Liver (tissue), 3 donors: ENCODE results near the gene DSCAML1.

Experiments
- CTCF ChIP-seq: fragments of 150-350 bp; IDR thresholded peaks from 2 replicates; pipeline ENCODE4 v1.5.1; 2017; ENCODE audit warnings: improper control_type of control experiment, low read depth, low read length; ENCODE audit not compliant: missing input control
- EGR1 ChIP-seq, 2 donors: IDR thresholded peaks; 2 replicates each; pipeline ENCODE4 v1.6.1; 2016 to 2018; ENCODE audit warnings: antibody characterized with exemption in 2 of 2, low read depth in 2 of 2
- FOXA1 ChIP-seq: IDR thresholded peaks from 2 replicates; pipeline ENCODE4 v1.6.1; 2016; ENCODE audit warnings: antibody characterized with exemption
- JUND ChIP-seq, 2 donors: IDR thresholded peaks; 2 replicates each; pipeline ENCODE4 v1.6.1; 2016; ENCODE audit warnings: antibody characterized with exemption in 2 of 2
- NR2F2 ChIP-seq: IDR thresholded peaks from 2 replicates; pipeline ENCODE4 v1.6.1; 2016; ENCODE audit warnings: antibody characterized with exemption
- RAD21 ChIP-seq, 2 donors: IDR thresholded peaks; 2 replicates each; pipeline ENCODE4 v1.6.1; 2016; ENCODE audit warnings: antibody characterized with exemption in 2 of 2, mild to moderate bottlenecking in 2 of 2
- REST ChIP-seq: IDR thresholded peaks from 2 replicates; pipeline ENCODE4 v1.6.1; 2016; ENCODE audit warnings: antibody characterized with exemption, mild to moderate bottlenecking
- RXRA ChIP-seq, 2 donors: IDR thresholded peaks; 2 replicates each; pipeline ENCODE4 v1.6.1; 2017 to 2018; ENCODE audit warnings: antibody characterized with exemption in 2 of 2, mild to moderate bottlenecking in 1 of 2
- SP1 ChIP-seq: IDR thresholded peaks from 2 replicates; pipeline ENCODE4 v1.6.1; 2018; ENCODE audit warnings: antibody characterized with exemption, mild to moderate bottlenecking
- TAF1 ChIP-seq: conservative IDR thresholded peaks from 2 replicates; pipeline ENCODE4 v1.6.1; 2016; ENCODE audit warnings: antibody characterized with exemption, mild to moderate bottlenecking
- YY1 ChIP-seq: IDR thresholded peaks from 2 replicates; pipeline ENCODE4 v1.6.1; 2016; ENCODE audit warnings: antibody characterized with exemption, mild to moderate bottlenecking
- TF ChIP-seq, protein P1 (sequence below): IDR thresholded peaks from 2 replicates; pipeline ENCODE4 v1.6.1; 2016; ENCODE audit warnings: antibody characterized with exemption
- TF ChIP-seq, protein P2 (sequence below): IDR thresholded peaks from 2 replicates; pipeline ENCODE4 v1.6.1; 2016; ENCODE audit warnings: antibody characterized with exemption
- donor health status: healthy.
- donor health status: healthy.

DNA sequence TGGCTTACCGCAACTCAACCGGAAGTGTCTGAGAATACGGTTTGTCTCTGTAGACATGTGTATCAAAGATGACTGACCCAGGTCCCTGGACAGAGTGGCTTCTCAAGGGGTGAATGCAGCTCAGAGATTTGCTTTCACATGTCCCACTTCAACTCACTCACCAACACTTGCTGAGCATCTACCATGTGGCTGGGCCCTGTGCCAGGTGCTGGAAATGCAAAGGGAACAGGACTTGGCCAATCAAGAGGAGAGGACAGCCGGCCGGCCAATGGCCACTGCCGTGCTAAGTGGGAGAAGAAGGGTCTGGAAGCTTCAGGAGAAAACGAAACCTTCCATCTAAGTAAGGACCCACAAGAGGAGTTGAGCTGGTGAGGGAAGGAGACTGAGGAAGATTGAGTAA, 318.1 kb downstream of the DSCAML1 start:
- no peak for TF ChIP-seq JUND (IDR thresholded peaks at IDR 0.05)
- no peak for TF ChIP-seq CTCF
- TF ChIP-seq RAD21 (IDR thresholded peaks at IDR 0.05) = no peak
- TF ChIP-seq RXRA (IDR thresholded peaks at IDR 0.05) = no peak
- TF ChIP-seq SP1 = no peak
- TF ChIP-seq, protein P1, sequence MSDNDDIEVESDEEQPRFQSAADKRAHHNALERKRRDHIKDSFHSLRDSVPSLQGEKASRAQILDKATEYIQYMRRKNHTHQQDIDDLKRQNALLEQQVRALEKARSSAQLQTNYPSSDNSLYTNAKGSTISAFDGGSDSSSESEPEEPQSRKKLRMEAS = no peak
- no peak for TF ChIP-seq FOXA1
- no peak for TF ChIP-seq REST
- TF ChIP-seq, protein P2, sequence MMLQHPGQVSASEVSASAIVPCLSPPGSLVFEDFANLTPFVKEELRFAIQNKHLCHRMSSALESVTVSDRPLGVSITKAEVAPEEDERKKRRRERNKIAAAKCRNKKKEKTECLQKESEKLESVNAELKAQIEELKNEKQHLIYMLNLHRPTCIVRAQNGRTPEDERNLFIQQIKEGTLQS = no peak
- no peak for TF ChIP-seq YY1
- no peak for TF ChIP-seq TAF1
- TF ChIP-seq EGR1 (IDR thresholded peaks at IDR 0.05; ENCODE audit: low read depth in 2 of 2) = no peak
- no peak for TF ChIP-seq NR2F2
